Cardiac atrium fibroblast (primary cell): ENCODE data around the gene KDM6A. TPM values are rescaled to one million over a fixed set of nuclear protein-coding genes. Genes with fewer than 3 reads are reported as not detected.

Experiments
- total RNA-seq: library from RNA; depleted of rRNA; stranded (reverse); fragments of >200 nt; gene quantifications from 2 replicates; pipeline ENCODE4 v1.2.3, GENCODE V29; 2015

Gene KDM6A
- 12.6 and 16.2 TPM in 2 replicates for total RNA-seq

DNA sequence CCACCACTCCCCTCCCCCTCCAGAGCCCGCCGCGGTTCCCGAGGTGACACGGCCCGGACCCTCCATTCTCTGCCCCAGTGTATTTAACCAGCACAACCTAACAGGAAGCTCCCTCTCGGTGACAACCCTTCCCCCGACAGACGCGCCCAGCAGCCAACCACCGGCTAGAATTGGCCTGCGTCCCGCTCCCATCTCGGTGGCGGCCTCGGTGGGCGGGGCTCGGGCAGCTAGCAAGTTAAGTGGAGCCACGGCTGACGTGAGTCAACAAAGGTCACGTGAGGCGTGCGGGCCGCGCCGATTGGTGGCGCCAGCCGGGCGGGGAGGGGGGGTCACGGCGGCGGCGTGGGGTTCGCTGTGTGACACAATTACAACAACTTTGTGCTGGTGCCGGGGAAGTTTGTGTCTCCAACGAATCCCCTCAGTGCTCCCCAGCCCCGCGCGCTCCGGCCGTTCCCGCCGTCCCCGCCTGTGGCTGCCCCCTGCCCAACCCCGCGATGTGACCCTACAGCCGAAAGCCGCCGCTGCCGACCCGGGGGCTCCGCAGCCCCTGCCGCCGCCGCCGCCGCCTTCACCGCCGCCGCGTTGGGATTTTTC lies at the start of gene KDM6A:
Gene KDM6A (plus strand): TSS at position 368 of the 594 bp plus-strand sequence. CDS start 364 bp downstream, outside the sequence.

GRCh38 chrX:44843753-44844152 lies 29.2 kb upstream of the KDM6A start, which contains the start of gene DUSP21:
Gene DUSP21 (plus strand): TSS chrX:44844021. CDS start chrX:44844133, 112 bp downstream.

Other genes with a start within 250 kb of the KDM6A start
- gene DUSP21, start 29.2 kb upstream of the KDM6A start, total RNA-seq, result not detected in 2 replicates